Rectal smooth muscle tissue (tissue), 1 donor: ENCODE results near the gene PRR12.
A peak's percentile ranks its signal among the peaks of the same experiment; 100 is the strongest.

Experiments
- H3K27ac ChIP-seq: one replicate; pipeline ENCODE4 v1.7.0; 2013; ENCODE audit warnings: low read depth, low read length, inconsistent platforms
- H3K27me3 ChIP-seq: one replicate; pipeline ENCODE4 v1.7.0; 2013; ENCODE audit warnings: low read length; ENCODE audit not compliant: control insufficient read depth, insufficient read depth
- H3K36me3 ChIP-seq: one replicate; pipeline ENCODE4 v1.7.0; 2013; ENCODE audit warnings: low read length; ENCODE audit not compliant: control insufficient read depth, insufficient read depth
- H3K4me1 ChIP-seq: one replicate; pipeline ENCODE4 v1.7.0; 2013; ENCODE audit warnings: low read length; ENCODE audit not compliant: control insufficient read depth, insufficient read depth
- H3K4me3 ChIP-seq: one replicate; pipeline ENCODE4 v1.7.0; 2013; ENCODE audit warnings: low read length
- H3K9ac ChIP-seq: one replicate; pipeline ENCODE4 v1.7.0; 2013; ENCODE audit warnings: low read length

Gene PRR12

GRCh38 chr19:49555600-49556411, 35.2 kb upstream of the PRR12 start:
- H3K9ac ChIP-seq = no peak overlapping the region
- no peak overlapping the region for H3K4me3 ChIP-seq
- peak overlapping the region; percentile 2 for H3K27ac ChIP-seq
- no peaks in the 10 kb centered on the region for H3K27me3 ChIP-seq
- H3K36me3 ChIP-seq = peaks cover 15% of the 10 kb centered on the region
- peaks cover 3% of the 10 kb centered on the region for H3K4me1 ChIP-seq

GRCh38 chr19:49556412-49557398, 34.3 kb upstream of the PRR12 start:
- peak overlapping the region; percentile 2 for H3K27ac ChIP-seq
- H3K27me3 ChIP-seq = no peaks in the 10 kb centered on the region
- no peak overlapping the region for H3K9ac ChIP-seq
- peaks cover 15% of the 10 kb centered on the region for H3K36me3 ChIP-seq
- H3K4me3 ChIP-seq = peak overlapping the region; percentile 17
- peaks cover 3% of the 10 kb centered on the region for H3K4me1 ChIP-seq

- Histone ChIP-seq H3K27ac (no peak overlapping the region), H3K4me1 (peaks cover 3% of the 10 kb centered on the region), H3K36me3 (peaks cover 15% of the 10 kb centered on the region), H3K4me3 (no peak overlapping the region), H3K27me3 (no peaks in the 10 kb centered on the region), H3K9ac (no peak overlapping the region)
Observed at GRCh38 chr19:49557641-49558325, 33.2 kb upstream of the PRR12 start.

- Histone ChIP-seq H3K36me3 (peaks cover 15% of the 10 kb centered on the region), H3K9ac (no peak overlapping the region), H3K27ac (no peak overlapping the region)
Observed at GRCh38 chr19:49558591-49558990, 32.4 kb upstream of the PRR12 start.

GRCh38 chr19:49559443-49559842, 31.5 kb upstream of the PRR12 start:
- H3K4me1 ChIP-seq = peaks cover 3% of the 10 kb centered on the region
- no peak overlapping the region for H3K9ac ChIP-seq
- peak overlapping the region; percentile 25 for H3K4me3 ChIP-seq
- H3K36me3 ChIP-seq = peaks cover 15% of the 10 kb centered on the region
- H3K27me3 ChIP-seq = no peaks in the 10 kb centered on the region
- H3K27ac ChIP-seq = no peak overlapping the region

More at GRCh38 chr19:49558591-49558990, 32.4 kb upstream of the PRR12 start:
- no peaks in the 10 kb centered on the region for H3K27me3 ChIP-seq
- H3K4me1 ChIP-seq = peaks cover 3% of the 10 kb centered on the region
- H3K4me3 ChIP-seq = no peak overlapping the region

GRCh38 chr19:49559928-49560327, 31.1 kb upstream of the PRR12 start:
- no peak overlapping the region for H3K9ac ChIP-seq
- H3K36me3 ChIP-seq = peaks cover 15% of the 10 kb centered on the region
- no peaks in the 10 kb centered on the region for H3K27me3 ChIP-seq
- H3K4me1 ChIP-seq = peaks cover 3% of the 10 kb centered on the region
- H3K27ac ChIP-seq = no peak overlapping the region
- peak overlapping the region; percentile 25 for H3K4me3 ChIP-seq

- Histone ChIP-seq H3K27ac (no peak overlapping the region), H3K4me3 (peak overlapping the region; percentile 25), H3K4me1 (peaks cover 3% of the 10 kb centered on the region), H3K36me3 (peaks cover 13% of the 10 kb centered on the region), H3K9ac (no peak overlapping the region), H3K27me3 (no peaks in the 10 kb centered on the region)
Observed at GRCh38 chr19:49560358-49560900, 30.6 kb upstream of the PRR12 start.

- Histone ChIP-seq H3K4me3 (no peak overlapping the region), H3K27me3 (no peaks in the 10 kb centered on the region), H3K4me1 (no peaks in the 10 kb centered on the region), H3K9ac (peak overlapping the region; percentile 27), H3K27ac (no peak overlapping the region), H3K36me3 (no peaks in the 10 kb centered on the region)
Observed at GRCh38 chr19:49564616-49565045, 26.4 kb upstream of the PRR12 start.

GRCh38 chr19:49565261-49565660, 25.7 kb upstream of the PRR12 start:
- H3K27ac ChIP-seq = no peak overlapping the region

GRCh38 chr19:49566302-49566701, 24.7 kb upstream of the PRR12 start:
- H3K36me3 ChIP-seq = no peaks in the 10 kb centered on the region
- no peak overlapping the region for H3K27ac ChIP-seq
- H3K27me3 ChIP-seq = no peaks in the 10 kb centered on the region
- no peak overlapping the region for H3K9ac ChIP-seq
- peaks cover 4% of the 10 kb centered on the region for H3K4me1 ChIP-seq
- no peak overlapping the region for H3K4me3 ChIP-seq

More at GRCh38 chr19:49565261-49565660, 25.7 kb upstream of the PRR12 start:
- no peaks in the 10 kb centered on the region for H3K36me3 ChIP-seq
- H3K27me3 ChIP-seq = no peaks in the 10 kb centered on the region
- peaks cover under 1% of the 10 kb centered on the region for H3K4me1 ChIP-seq
- H3K9ac ChIP-seq = no peak overlapping the region
- no peak overlapping the region for H3K4me3 ChIP-seq

GRCh38 chr19:49567861-49568441, 23.0 kb upstream of the PRR12 start:
- no peak overlapping the region for H3K9ac ChIP-seq
- H3K27ac ChIP-seq = no peak overlapping the region
- peaks cover 4% of the 10 kb centered on the region for H3K4me1 ChIP-seq
- no peaks in the 10 kb centered on the region for H3K36me3 ChIP-seq
- no peaks in the 10 kb centered on the region for H3K27me3 ChIP-seq
- H3K4me3 ChIP-seq = no peak overlapping the region
